Head of caudate nucleus (tissue), 42 donors: ENCODE results near the gene DPF3.

Experiments
- DNase-seq, 42 donors: peaks; one replicate each; pipeline versions ENCODE4 v3.0.0 to v3.0.0-alpha.2; 2020 to 2021; ENCODE audit warnings: mixed read lengths in 7 of 42
- intact Hi-C: fragments of 100-400 bp; cut with DNase I; formaldehyde crosslinking; loops from one replicate; pipeline ENCODE4 v1.15.0; 2022

Gene DPF3

GRCh38 chr14:72652179-72652578, 241.7 kb downstream of the DPF3 start:
- intact Hi-C loops, result no loop called here
- peak in 1 of 42 donors; percentile 45 for DNase-seq

GRCh38 chr14:72651714-72652113, 242.2 kb downstream of the DPF3 start:
- intact Hi-C loops, result no loop called here
- DNase-seq, result peak in 26 of 42 donors; percentile 6 to 70 (median 34)

- intact Hi-C loops, result no loop called here
- DNase-seq, result peak in 3 of 42 donors; percentile 9 to 24 (median 15)
These were observed 242.8 kb downstream of the DPF3 start for GRCh38 chr14:72651081-72651480.

- DNase-seq, result no peak
- intact Hi-C loops, result no loop called here
These were observed 244.2 kb downstream of the DPF3 start for GRCh38 chr14:72649603-72650227.

GRCh38 chr14:72647782-72648181, 246.1 kb downstream of the DPF3 start:
- intact Hi-C loops, result no loop called here
- no peak for DNase-seq

- DNase-seq, result no peak
- intact Hi-C loops, result no loop called here
These were observed 246.9 kb downstream of the DPF3 start for GRCh38 chr14:72646861-72647528.

GRCh38 chr14:72645706-72646105, 248.2 kb downstream of the DPF3 start:
- DNase-seq, result no peak
- intact Hi-C loops, result no loop called here

- intact Hi-C loops, result no loop called here
- no peak for DNase-seq
These were observed 249.0 kb downstream of the DPF3 start for GRCh38 chr14:72644758-72645489.

GRCh38 chr14:72644038-72644437, 249.9 kb downstream of the DPF3 start:
- no peak for DNase-seq
- intact Hi-C loops, result no loop called here

- peak in 11 of 42 donors; percentile 8 to 75 (median 21) for DNase-seq
These were observed 250.5 kb downstream of the DPF3 start for GRCh38 chr14:72643317-72643801.

GRCh38 chr14:72640911-72641485, 252.9 kb downstream of the DPF3 start:
- DNase-seq, result no peak
- intact Hi-C loops, result no loop called here

More at GRCh38 chr14:72643317-72643801, 250.5 kb downstream of the DPF3 start:
- intact Hi-C loops, result no loop called here

- intact Hi-C loops, result no loop called here
- DNase-seq, result no peak
These were observed 255.9 kb downstream of the DPF3 start for GRCh38 chr14:72638021-72638420.

- intact Hi-C loops, result no loop called here
- no peak for DNase-seq
These were observed 257.0 kb downstream of the DPF3 start for GRCh38 chr14:72636871-72637270.

- intact Hi-C loops, result no loop called here
- no peak for DNase-seq
These were observed 257.8 kb downstream of the DPF3 start for GRCh38 chr14:72636094-72636493.

GRCh38 chr14:72634691-72635616, 258.9 kb downstream of the DPF3 start:
- DNase-seq, result no peak
- intact Hi-C loops, result no loop called here

GRCh38 chr14:72633551-72633950, 260.4 kb downstream of the DPF3 start:
- intact Hi-C loops, result no loop called here
- no peak for DNase-seq

- DNase-seq, result no peak
- intact Hi-C loops, result no loop called here
These were observed 261.2 kb downstream of the DPF3 start for GRCh38 chr14:72632727-72633126.

GRCh38 chr14:72631401-72631800, 262.5 kb downstream of the DPF3 start:
- intact Hi-C loops, result no loop called here
- DNase-seq, result peak in 2 of 42 donors; percentile 8 to 20

- intact Hi-C loops, result no loop called here
- peak in 1 of 42 donors; percentile 23 for DNase-seq
These were observed 263.5 kb downstream of the DPF3 start for GRCh38 chr14:72630374-72630773.
